Fibroblast of peridontal ligament (primary cell): ENCODE data around the gene GMNC.
"Not testable (repeated sequence)": the region's sequence is repeated elsewhere in the genome, so short reads cannot be mapped to it uniquely, and the experiment has no call there.

Experiments
- DNase-seq: peaks from one replicate; pipeline ENCODE4 v3.0.0-alpha.2; 2010; ENCODE audit errors: extremely low read depth

Gene GMNC, protein sequence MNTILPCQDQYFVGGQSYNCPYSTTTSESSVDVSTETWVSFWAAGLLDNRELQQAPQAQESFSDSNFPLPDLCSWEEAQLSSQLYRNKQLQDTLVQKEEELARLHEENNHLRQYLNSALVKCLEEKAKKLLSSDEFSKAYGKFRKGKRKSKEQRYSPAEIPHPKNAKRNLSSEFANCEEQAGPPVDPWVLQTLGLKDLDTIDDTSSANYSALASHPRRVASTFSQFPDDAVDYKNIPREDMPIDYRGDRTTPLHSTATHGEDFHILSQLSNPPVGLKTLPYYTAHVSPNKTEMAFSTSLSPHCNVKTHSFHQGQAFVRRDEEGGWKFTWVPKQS

DNA sequence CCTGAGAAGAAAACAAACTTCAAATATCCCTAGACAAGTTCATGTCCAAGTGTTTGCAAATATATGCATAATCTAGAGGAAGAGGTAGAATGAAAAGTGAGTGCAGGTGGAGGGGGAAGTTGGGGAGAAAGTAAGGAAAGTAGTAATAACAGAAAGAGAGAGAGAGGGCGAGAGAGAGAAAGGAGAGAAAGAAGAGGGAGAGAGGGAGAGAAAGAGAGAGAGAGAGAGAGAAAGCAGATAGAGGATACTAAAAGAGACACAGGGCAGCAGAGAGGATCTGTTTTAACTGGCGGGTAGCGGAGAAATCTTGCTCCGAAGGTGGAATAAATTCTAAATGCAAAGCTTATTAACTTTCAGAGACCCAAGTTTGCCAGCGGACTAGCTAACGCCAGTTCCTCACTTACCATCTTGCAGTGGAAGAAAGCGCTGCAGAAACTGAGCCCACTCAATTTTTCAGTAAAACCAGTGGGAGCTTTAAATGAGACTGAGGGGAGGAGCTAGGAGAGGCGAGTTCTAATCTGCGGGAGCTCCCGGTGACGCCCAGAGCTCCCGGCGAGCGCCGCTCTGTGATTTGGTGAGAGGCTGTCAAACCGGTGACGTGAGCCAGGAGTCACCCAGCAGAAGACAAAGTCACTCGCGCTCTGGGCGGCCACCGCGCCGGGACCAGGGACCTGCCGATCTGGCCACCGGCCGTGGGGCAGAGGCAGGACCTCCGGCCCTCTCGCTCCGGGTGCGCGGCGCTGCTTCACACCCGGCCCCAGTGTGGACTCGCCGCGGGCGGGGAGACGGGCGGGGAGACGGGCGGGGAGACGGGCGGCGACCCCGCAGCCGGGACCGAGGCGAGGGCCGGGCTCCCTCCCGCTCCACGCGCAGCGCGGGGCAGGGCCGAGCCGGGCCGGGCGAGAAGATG lies at the start of gene GMNC:
GMNC (minus strand) TSS at position 486 of the 910 bp plus-strand sequence; CDS start at position 407, 79 bp downstream.
- peak; percentile 51 for DNase-seq

DNA sequence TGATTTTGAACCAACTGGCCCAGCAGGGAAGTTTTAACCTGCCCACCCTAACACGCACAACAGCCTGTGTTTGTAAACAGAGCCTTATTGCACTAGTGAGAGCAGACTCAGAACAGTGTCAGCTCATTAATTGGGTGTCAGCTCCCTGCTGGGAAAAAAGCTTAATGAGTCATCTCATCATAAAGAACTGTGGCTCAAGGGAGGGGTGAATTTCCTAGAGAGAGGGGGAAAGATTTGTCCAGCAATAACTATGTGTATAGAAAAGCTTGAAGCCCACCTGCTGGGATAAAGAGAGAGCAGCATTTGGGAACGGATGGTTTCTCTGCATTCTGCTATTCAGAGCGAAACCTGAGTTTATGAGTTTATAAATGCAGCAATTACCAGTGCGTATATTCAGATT lies 48.9 kb upstream of the GMNC start:
- no peak for DNase-seq

DNA sequence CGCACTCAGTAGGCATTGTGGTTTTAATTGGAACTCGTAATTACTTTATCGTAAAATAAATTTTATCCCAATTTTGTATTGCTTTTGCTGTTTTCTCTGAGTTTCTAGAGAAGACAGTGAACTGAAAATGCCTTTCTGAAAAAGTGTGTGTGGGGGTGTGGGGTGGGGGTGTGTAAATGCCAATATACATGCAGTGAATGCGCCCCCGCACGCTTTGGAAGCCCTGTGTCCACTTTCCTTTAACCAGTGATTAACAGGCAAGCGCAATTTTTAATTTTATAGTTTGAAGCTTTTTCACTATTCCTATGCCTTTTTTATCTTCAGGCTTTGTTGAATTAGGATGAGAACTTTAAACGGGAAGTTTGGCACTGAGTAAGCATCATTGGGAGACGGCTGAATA lies 47.4 kb upstream of the GMNC start:
- no peak for DNase-seq

DNA sequence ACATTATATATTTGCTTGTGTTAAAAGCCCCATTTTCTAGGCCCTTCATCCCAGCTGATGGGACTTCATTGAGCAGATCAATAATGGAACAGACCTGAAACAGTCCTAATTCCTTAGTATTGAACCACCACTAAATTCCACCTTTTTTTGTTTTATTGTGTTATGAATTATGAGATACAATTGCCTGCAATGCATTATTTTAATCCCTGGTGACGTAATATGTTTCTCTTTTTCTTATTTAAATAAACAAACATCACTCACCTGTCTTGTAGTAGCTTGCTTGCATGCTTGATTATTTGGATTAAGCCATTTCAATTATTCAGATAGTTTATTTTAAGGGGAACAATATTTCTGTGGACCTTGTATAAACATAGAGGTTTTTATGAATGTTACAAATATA lies 40.7 kb upstream of the GMNC start:
- no peak for DNase-seq

DNA sequence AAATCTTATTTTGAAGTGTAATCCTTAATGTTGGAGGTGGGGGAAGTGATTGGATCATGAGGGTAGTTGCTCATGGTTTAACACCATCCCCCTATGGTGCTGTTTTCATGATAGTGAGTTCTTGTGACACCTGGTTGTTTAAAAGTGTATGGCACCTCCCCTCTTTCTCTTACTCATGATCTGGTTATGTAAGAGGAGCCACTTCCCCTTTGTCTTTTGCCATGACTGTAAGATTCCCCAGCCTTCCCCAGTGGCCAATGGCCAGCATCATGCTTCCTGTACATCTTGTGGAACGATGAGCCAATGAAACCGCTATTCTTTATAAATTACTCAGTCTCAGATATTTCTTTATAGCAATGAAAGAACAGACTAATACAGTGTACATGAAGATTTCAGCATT lies 39.8 kb upstream of the GMNC start:
- no peak for DNase-seq

DNA sequence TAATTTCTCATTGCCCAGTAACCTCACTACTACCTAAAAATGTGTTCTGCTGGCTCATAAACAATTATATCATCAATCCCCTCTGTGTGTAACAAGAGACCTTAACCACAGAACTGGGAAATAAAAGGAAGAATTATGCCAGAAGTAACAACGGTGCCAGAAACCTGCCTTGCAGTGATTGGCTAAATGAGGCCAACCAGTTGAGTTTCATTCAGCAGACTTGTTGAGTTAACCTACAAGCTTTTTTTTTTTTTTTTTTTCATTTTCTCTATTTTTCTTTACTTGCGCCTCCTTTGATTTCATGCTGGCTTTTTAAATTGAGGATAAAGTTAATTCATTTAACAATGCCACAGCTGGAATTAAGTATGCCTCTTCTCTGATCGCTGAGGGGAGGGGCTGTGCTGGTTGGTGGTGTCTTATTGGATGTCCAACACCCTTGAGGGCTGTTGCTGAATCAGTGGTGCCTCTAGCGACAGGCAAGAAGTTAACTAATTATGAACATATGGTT lies 30.0 kb upstream of the GMNC start:
- no peak for DNase-seq

DNA sequence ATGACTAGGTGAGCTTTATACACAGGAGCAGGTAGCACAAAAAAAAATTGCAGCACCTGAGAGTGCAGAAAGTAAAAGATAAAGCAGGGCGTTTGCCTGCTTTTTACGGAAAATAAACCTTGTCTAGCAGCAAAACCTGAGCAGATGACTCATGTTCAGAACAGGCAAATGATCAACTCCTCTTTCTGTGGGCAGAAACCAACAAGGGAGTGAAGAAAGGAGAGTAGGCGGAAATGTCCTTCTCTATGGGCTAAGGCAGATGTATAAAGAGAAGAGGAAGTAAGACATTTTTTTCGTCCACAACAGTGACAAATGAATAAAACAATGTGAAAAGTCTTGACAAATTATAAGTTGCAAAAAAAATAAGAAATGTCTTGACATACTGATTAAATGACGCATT lies 24.5 kb upstream of the GMNC start:
- DNase-seq, result no peak

DNA sequence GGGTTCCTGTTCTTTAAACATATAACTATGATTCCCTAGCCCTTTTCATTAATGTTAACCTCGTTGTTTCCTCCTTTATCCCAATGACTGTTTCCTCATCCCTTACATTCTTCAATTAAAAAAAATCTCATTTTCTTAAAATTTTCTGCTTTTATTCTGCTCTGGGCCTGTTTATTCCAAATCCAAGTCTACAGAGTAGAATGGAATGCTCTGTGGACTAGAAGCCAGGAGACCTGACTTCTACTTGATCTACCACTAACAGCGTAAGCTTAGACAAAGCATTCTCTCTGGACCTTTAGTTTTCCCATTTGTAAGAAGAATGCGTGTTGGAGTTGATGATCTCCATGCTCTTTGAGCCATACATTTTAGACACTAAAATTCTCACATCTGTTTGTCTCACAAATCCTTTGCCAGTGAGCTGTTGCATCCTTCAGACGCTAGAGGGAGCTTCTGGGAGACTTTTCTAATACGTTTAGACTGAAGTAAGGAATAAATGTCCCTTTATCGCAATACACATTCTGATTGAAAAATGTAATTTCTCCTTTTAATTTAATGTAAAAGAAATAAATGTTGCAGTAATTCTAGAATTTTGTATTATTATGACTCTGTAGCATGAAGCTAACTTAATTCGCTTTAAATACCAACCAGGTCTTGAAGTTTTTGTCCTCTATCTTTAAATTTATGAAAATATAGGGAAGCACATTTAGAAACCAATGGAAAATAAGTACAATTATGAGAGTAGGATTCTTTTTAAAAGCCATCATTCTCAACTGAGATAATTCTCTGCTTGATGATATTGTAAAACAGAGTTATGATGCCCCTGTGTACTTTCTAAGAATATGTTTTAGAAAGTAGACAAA lies 21.7 kb upstream of the GMNC start:
- peak; percentile 82 for DNase-seq

DNA sequence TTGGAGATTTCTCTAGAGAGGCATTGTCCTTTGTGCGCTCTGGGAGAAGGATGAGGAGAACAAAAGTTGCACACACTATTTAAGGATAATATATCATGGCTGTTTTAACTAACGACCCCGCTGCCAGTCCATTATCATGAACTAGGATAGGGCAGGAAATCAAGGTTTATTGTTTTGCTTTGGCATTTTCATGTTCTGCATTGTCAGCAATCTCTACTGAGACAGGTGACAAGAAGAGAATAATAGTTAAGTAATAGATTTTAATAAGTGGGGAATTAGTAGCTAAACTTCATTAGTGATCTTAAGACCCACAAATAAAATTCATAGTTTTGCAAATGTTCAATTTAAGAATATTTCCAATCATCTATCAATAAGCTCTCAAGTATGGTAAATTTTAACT lies 20.6 kb upstream of the GMNC start:
- DNase-seq, result no peak

DNA sequence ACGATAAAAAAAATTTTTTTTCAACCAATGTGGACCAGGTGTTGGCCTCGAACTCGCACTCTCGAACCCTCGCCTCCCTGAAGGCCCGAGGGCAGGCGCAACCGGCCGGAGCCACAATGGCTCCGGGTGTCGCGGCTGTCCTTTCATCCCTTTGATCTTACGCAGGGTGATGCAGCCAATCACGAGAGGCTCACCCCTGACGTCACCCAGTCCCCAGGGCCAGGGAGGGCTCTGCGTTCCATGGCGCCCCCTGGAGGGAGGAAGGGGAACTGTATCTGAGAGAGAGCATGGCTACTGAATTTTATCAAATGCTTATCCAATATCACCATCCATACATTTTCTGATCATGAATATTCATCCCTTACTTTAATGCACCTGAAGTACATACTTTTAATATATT lies 15.4 kb upstream of the GMNC start:
- DNase-seq, result no peak

DNA sequence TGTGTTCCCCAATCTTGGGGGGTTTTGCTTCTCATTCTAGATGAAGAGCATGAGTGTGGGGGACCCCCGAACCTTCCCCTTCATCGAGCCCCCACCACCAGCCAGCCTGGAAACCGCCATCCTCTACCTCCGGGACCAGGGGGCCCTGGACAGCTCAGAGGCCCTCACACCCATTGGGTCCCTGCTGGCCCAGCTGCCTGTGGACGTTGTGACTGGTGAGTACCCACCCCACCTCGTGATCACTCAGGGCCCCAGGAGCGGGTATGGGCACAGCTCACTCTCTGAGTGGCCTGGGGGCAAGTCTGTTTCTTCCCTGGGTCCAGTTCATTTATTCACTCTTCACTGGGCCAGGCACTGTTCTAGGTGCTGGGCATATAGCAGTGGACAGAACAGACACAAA lies 13.9 kb upstream of the GMNC start:
- DNase-seq, result not testable (repeated sequence)

DNA sequence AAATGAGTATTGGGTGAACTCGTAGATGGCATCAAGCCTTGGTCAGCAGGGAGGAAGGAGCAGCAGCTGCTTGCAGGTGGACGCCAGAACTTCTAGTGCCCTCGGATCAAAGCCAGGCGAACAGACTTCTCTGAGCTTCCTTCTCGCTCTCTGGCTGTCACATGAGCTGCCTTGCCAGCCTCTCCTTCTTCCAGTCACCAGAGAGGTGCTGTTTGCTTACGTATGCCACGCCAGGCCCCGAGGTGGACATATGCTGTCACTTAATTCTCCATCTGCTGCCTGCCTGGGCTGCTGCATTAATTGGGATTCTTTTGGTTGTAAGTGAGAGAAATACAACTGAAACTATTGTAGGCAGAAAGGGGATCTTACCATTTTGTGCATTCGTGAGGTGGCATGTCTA lies 12.6 kb upstream of the GMNC start:
- not testable (repeated sequence) for DNase-seq

DNA sequence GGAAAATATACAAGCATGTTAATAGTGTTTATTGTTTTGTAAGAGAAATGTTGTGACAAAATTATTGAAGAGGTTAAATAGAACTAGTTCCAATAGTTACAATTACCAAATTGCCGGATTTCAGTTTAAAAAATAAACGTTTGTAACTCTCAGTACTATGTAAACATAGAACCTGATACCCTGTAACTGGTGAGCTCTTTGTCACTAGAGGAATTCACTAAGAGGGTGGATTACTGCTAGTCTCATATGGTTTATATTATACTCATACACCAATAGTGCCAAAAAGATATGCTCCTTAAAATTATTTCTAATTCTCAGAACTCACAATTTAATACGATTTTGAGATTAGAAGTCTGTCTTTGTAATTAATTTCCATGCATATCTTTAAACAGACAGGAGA lies 7.6 kb upstream of the GMNC start:
- DNase-seq, result peak; percentile 29

DNA sequence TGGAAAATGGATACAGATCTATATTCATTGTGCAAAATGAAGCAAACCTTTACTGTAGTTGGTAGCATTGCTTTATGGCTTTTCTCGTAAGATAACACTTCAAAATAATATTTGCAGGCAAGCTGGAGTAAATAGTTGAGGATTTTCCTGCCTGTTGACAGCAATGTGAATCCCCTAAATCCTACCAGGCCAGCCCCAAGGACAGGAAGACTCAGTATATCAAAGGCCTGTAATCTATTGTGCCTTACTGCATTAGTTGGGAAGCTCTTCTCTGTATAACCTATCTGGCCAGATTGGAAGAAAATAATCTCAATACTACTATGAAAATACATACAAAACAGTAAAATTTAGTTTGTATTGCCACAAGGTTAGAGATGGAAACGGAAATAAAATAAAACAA lies 4.6 kb upstream of the GMNC start:
- no peak for DNase-seq

DNA sequence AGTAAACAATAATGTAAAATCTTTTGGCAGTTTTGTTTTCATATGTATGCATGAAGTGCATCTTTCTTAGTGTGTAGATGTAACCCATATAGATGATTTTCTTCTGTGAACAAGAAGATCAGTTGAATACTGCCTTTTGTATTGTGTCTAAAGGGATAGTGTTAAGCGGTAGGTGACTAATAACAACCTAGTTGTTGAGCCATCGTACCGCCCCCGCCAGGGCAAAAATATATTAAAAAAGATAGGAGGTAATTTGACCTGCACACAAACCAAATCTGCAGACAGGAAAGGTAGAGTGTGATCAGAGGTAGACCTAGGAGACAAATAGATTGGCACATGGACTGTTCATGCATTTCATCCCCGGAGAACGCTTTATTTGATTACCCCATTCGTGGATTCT lies 3.3 kb upstream of the GMNC start:
- DNase-seq, result no peak

DNA sequence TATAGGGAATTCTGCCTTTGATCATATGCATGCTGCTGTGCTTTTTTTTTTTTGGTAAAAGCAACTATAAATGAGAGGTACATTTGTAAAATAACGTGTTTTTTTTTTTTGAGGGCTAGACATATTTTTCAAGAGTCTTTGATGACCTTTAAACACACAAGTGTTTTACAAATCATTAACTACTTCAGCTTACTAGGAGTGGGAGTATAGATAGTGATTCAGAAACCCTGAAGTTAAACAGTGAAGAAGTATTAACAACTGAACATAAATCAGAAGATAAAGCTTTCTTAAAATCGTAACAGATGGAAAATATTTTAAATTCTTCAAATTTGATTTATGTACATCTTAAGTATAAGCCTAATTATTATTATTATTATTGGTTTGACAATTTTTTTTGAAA lies 2.9 kb upstream of the GMNC start:
- no peak for DNase-seq

DNA sequence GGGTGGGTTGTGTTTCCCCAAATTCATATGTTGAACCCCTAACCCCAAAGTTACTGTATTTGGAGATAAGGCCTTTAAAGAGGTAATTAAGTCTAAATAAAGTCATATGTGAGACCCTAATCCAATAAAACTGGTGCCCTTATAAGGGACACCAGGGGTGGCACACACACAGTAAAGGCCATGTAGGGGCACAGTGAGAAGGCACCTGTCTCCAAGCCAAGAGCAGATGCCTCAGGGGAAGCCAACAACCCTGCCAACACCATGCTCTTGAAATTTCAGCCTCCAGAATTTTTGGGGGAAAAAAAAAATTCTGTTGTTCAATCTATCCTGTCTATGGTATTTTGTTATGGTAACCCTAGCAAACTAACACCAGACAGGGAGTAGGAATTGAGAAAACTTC lies 1.5 kb upstream of the GMNC start:
- DNase-seq, result no peak

DNA sequence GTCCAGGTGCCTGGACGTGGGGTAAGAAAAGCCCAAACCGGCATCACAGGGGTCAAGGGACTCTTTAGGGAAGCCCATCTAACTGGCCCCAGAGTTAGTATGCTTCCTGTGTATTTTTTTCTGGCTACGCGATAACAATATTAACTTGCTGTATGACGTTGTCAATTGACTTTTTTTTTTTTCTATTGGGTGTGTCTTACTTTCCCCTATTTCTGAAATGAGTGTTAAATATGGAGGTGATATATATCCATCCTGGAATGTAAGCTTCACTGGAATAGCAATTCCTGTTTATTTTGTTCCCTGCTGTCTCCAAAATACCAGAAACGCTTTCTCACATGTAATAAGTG lies 598 bp upstream of the GMNC start:
- DNase-seq, result peak; percentile 6

DNA sequence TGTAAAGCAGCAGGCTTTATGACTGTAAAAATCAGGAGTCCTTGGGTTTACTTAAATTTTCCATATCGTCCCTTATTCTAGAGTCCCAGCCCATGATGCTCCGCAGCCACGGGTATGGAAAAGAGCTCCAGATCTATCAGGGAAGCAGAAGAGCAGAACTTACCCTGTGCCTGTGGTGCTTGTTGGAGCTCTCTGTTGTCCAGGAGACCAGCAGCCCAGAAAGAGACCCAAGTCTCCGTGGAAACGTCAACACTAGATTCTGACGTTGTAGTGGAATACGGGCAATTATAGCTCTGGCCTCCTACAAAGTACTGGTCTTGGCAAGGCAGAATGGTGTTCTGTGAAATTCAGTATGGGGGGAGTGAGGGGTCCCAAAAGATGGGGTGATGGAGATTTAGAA lies 2.0 kb downstream of the GMNC start:
- no peak for DNase-seq

DNA sequence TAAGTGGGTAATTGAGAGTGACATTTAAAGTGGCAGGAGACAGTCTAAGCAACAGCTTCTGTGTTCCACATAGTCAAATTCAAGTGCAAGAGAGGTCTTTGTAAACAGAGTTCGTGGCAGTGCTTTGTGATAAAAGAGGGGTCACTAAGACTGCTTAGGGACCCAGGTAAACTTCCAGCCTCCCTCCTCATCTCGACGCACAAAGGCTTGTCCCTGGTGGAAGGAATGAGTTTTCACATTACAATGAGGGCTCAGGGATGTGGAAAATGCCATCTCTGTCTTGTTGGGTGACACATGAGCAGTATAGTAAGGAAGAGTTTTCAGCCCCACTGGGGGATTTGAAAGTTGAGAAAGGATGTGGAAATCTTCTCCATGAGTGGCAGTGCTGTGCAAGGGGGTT lies 7.3 kb downstream of the GMNC start:
- no peak for DNase-seq

DNA sequence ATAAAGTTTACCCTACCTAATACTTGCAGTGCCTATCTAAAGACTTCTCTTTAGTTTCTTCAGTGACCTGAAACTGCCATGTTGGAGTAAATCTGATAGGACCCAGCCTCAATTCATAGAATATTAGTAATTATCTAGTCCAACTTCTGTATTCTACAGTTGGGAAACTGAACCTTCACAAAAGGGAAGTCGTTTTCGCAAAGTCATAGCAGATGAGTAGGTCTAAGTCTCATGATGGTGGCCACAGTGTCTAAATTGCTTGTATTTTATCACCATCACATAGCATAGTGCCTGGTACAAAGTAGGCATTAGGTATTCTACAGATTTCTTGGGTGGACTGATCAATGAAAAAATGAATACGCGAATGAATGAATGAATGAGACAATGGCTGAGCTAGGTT lies 8.4 kb downstream of the GMNC start:
- no peak for DNase-seq

DNA sequence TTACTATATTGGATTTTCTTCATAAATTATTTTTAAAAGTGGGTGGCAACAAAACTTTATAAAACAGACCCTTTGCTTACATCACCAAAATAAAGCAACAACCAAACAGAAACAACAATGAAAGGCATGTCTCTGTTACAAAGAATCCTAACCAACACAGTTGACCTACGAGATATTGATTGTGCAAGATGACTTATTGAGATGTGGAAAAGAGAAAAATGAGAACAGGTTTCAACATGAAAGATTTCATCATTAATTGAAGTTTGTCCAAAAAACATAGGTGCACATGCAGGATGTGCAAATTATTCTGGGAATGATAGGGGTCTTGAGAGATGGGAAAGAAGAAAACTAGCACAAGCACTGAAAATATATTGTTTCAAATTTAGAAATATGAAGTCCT lies 9.0 kb downstream of the GMNC start:
- DNase-seq, result no peak
